Activated T-helper 1 cell treated with anti-CD3 and anti-CD28 coated beads, Interleukin-2, amount 50 U/mL, for 16 hours (primary cell): ENCODE data around the gene ZNF35.
"Not testable (repeated sequence)": the region's sequence is repeated elsewhere in the genome, so short reads cannot be mapped to it uniquely, and the experiment has no call there.

ENCODE experiments used
- DNase-seq, 2 donors: peaks; one replicate each; pipeline ENCODE4 v3.0.0-alpha.2; 2020; ENCODE audit warnings: low read depth in 1 of 2, low spot score in 1 of 2

ZNF35 gene

DNA sequence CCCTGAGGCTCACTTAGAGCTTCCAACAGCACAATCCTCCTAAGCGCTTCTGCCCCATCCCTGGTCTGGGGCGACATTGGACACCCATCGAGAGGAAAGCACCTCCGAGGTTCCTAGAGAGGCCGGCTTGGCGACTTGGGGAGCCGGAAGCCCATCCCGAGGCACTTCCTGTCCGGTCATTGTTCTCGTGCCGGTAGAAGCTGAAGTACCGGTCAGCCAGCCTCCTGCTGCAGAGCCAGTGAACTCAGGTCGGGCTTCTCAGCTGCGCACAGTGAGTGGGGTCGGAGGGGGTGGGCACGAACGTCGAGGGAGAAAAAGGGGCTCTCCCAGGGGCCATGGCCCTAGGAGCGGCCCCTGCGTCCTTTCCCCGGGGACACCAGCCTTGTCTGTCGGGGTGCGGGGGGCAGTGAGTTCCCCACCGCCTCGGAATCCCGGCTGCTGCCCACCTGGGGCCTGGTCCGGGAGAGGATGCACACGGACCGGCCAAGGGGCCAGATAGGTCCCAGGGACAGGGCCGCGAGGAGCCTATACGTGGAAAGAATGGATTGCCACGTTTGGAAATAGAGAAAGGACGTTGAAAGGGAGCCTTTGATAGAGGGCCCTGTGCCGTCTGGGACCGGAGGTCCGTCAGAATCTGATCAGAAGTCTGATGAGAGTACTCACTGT is at the start of gene ZNF35:
Gene ZNF35 (plus strand): TSS at position 169 of the 666 bp plus-strand sequence. CDS start 2,336 bp downstream, outside the sequence.
- DNase-seq = no peak

DNA sequence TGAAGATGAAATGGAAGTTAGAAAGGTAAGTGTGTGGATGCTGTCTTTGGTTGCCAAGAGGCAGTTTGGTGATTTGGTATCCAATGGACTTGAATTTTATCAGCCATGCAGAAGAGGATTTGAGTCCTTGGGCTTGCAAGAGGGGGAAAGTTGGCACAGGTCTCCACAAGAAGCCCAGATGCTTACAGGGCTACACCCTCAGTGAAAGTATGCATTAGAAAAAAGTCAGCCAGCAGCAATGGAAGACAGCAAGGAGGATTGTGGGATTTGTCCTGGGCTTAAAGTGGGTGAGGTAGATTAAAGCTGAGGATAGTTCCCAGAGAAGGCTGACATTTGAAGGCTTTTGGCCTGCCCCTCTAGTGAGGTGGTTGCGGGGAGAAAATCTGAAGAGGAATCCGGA is 46.8 kb upstream of the ZNF35 start:
- DNase-seq = no peak

DNA sequence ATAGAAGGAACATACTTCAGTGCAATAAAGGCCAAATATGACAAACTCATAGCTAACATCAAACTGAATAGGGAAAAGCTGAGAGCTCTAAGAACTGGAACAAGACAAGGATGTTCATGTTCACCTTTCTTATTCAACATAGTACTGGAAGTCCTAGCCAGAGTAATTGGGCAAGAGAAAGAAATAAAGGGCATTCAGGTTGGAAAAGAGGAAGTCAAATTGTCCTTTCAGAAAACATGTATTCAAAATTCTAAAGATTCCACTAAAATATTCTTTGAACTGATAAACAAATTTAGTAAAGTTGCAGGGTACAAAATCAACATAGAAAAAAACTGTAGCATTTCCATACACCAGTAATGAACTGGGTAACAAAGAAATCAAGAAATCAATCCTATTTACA is 35.9 kb upstream of the ZNF35 start:
- DNase-seq = no peak

DNA sequence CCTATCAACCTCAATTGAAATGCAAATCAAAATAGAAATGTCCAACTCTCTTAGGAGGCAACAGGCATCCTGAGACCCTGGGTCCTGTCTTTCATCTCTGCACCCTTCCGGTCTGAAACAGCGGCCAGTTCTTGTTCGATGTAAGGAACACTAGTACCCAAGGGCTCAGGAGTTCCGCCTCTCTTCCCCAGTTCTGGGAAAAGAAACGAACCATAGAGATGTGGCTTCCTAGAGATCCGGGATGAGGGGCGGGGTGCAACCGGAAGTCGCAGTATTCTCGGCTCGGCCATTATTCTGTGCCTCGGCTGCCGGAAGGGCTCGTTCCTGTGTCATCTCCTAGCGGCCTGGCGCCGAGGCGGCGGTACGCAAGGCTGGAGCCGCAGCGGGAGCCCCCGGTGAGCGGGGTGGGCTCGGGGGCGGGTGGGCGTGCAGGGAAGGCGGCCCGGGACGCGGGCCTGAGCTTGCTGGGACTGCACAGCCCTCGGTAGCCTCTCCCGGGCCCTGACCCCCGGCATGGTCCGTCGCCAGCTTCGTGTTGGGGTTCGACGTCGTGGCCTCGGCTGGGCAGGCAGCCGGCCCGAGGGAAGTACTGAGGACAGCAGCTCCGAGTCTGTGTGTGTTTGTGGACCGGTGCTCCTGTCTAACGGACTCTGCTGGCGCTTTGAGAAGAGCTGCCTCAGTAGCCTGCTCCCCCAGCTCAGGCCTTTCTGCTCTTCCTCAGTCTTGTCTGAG is 23.6 kb upstream of the ZNF35 start, which contains the start of gene ZNF197:
Gene ZNF197 (plus strand): TSS at position 288 of the 732 bp plus-strand sequence. CDS start 4,119 bp downstream, outside the sequence.
- peak; percentile 9 to 29 for DNase-seq

DNA sequence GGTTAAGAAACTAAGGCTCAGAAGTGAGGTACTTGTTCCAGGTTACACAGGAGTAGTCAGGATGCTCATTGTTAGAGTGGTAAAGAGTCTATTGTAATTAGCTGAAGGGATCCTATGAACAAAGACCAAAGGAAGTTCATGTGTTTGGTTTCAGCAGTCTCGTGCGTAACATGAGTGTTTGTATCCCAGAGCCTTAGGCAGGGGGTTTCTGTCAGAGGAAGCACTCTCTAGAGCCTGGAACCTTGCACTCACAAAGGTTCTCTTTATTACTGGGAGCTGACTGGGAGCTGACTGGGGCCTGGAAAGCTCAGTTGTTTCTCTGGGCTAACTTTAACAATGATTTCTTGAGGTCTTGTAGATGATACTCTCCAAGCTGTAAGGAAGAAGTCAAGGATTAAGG is 19.8 kb upstream of the ZNF35 start:
- DNase-seq = no peak

DNA sequence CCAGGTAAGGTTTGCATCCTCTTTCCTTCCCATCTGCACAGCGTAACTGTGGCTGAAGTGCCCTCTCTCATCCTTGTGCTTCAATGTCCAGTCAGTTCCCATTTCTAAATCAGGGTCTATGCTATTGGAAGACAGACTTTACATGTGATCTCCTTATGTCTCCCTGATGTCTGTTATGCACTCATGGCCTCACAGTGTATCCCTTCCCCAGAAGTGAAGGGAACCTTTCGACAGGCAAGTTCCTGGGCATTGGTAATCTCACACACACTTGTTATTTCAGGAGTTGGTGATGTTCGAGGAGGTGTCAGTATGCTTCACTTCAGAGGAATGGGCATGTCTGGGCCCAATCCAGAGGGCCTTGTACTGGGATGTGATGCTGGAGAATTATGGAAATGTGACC is 16.3 kb upstream of the ZNF35 start:
- DNase-seq = no peak

DNA sequence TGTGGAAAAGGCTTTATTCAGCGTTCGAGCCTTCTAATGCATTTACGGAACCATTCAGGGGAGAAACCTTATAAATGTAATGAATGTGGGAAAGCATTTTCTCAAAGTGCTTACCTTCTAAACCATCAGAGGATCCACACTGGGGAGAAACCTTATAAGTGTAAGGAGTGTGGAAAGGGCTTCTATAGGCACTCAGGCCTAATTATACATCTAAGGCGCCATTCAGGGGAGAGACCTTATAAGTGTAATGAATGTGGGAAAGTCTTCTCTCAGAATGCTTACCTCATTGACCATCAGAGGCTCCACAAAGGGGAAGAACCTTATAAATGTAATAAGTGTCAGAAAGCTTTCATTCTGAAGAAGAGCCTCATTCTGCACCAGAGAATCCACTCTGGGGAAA is 6.2 kb upstream of the ZNF35 start:
- DNase-seq = no peak

DNA sequence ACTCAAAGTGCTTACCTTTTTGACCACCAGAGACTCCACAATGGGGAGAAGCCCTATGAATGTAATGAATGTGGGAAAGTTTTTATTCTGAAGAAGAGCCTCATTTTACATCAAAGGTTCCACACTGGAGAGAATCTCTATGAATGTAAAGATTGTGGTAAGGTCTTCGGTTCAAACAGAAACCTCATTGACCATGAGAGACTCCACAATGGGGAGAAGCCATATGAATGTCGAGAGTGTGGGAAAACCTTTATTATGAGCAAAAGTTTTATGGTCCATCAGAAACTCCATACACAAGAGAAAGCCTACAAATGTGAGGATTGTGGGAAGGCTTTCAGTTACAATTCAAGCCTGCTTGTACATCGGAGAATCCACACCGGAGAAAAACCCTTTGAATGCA is 5.5 kb upstream of the ZNF35 start:
- no peak for DNase-seq

DNA sequence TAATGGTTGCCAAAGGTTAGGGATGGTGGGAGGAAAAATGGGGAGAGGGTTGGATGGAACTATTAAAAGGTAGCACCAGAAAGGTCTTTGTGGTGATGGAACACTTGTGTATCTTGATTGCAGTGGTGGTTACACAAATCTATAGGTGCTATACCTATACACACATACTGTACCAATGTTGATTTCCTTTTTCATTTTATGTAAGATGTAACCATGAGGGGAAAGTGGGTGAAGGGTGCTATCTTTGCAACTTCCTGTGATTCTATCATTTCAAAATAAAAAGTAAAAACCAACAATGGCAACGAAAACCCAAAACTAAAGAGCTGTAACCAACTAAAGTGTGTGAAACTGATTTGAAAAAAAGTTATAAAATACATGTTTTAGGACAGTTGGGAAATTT is 761 bp upstream of the ZNF35 start:
- no peak for DNase-seq

DNA sequence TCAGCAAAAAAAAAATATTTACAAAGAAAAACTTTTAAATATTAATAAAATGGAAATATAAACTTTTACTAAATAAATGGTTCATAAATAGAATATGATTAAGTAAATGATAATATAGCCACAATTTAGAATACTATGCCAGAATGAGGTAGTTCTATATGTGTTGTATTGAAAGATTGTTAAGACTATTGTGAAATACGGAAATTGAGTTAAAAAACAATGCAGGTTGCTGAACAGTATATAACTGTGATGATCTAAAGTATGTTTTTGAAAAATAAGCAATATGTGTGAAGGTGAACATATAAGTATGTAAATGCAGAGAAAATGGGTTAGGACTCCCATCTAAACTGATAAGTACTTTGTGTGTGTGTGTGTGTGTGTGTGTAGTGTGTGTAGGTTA is 1.2 kb downstream of the ZNF35 start:
- DNase-seq = no peak

DNA sequence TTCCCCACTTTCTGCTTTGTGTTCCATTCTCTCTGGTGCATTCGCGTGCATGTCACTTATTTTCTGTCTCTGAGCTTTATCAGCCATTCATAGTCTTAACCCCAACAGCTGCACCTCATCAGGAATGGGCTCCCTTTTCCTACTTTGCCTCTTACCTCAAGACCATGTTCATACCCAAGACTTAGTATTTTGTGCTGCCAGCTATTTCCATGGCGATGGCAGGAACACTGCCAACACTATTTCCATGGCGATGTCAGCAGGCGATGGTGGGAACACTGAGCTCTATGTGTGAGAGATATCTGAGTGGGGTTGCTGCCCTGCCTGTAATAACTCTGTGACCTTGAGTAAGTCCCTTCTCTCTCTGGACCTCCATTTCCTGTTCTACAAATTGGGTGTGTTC is 5.5 kb downstream of the ZNF35 start:
- no peak for DNase-seq

DNA sequence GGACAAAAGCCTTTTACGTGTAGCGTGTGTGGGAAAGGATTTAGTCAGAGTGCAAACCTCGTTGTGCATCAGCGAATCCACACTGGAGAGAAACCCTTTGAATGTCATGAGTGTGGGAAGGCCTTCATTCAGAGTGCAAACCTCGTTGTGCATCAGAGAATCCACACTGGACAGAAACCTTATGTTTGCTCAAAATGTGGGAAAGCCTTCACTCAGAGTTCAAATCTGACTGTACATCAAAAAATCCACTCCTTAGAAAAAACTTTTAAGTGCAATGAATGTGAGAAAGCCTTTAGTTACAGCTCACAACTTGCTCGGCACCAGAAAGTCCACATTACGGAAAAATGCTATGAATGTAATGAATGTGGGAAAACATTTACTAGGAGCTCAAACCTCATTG is 10.5 kb downstream of the ZNF35 start:
- DNase-seq = no peak

DNA sequence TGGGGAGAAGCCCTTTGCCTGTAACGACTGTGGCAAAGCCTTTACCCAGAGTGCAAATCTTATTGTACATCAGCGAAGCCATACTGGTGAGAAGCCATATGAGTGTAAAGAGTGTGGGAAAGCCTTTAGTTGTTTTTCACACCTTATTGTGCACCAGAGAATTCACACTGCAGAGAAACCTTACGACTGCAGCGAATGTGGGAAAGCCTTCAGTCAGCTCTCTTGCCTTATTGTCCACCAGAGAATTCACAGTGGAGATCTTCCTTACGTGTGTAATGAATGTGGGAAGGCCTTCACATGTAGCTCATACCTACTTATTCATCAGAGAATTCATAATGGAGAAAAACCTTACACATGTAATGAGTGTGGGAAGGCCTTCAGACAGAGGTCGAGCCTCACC is 10.9 kb downstream of the ZNF35 start:
- no peak for DNase-seq

DNA sequence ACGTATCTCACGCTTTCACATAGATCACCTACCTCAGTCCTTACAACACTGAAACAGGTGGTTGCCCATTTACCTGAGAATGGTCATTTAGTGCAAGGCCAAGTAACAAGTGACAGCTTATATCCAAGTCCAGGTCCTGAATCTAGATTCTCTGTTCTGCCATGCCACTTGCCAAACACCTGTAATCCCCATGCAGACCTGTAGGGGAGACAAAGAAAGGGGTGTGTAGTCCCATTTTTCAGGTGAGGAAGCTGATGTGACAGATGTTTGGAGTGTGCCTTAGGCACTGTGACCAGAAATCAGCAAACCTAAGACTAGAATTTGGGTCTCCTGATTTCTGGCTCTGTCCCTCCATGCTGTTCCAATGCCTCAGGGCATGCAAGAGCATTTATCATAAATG is 12.7 kb downstream of the ZNF35 start:
- DNase-seq = no peak

DNA sequence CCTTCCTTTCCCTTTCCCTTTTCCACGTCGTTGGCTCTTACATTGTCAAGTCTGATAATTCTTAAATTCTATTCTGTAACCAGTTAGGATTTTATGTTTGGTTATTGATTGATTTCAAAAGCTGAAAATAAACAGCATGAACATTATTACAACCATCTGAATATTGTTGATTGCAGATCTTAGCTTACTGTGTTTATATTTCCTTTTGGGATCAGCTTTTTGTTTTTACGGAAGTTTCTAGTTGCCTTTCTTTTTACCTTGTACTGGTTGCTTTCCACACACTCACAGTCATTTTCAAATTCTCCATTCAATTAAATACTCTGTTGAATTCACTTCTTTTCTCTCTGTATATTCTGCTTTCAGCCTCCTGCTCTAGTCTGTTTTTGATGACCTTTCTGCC is 16.6 kb downstream of the ZNF35 start:
- DNase-seq = no peak

DNA sequence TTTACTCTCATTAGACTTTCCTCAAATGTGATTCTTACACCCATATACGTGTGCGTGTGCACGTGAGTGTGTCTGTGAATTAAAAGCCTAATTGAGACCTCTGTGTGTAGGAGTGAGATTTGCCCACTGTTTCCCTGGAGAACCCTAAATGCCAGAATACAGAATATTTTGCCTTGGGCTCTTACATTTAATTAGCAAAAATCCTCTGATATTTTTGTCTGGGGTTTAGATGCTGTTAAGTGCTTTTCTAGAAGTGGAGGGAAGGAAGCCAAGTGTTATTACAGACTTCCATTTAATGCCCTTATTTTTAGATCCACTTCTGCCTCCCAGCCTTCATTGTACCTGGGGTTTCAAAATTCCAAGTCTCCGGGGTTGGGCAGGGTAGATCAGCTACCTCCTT is 17.8 kb downstream of the ZNF35 start:
- no peak for DNase-seq

DNA sequence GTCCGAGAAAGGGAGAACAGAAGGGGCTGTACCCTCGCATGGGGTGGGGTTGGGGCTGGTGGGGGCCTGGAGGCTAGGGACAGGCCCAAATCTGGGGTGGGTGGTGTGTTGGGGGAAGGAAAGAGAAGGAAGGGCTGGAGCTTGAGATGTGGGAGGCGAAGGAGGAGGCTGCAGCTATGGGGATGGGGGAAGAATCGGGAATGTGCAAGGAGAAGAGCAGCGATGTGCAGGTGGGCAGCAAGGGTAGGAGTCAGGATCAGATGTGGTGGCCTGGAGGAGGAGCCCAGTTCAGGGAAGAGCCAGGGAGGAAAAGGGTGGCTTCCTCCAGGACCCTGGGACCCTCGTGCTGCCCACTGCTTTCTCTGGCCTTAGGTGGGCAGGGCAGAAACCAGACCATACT is 21.2 kb downstream of the ZNF35 start:
- no peak for DNase-seq

DNA sequence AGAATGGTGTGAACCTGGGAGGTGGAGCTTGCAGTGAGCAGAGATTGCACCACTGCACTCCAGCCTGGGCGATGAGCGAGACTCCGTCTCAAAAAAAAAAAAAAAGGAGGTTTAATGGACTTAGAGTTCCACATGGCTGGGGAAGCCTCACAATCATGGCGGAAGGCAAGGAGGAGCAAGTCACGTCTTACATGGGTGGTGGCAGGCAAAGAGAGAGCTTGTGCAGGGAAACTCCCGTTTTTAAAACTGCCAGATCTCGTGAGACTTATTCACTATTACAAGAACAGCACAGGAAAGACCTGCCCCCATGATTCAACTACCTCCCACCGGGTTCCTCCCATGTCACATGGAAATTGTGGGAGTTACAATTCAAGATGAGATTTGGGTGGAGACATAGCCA is 24.9 kb downstream of the ZNF35 start:
- DNase-seq = not testable (repeated sequence)

DNA sequence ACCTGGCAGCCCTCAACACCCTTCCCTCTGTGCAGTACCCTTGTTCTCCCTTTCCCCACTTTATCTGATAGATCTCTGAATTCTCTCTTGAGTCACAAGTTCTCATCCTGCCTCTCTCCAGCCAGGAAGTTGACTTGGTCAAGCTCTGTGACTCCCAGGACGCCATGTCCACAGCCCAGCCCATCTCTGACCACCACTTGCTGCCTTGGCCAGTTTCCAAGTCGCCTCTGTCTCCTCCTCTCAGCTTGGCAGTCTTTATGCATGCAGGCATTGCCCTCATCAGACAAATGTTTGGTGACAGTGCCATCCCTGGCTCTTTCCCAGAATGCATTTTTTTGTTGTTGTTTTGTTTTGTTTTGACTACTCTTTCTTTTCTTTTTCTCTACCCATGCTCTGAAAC is 25.7 kb downstream of the ZNF35 start:
- DNase-seq = no peak

DNA sequence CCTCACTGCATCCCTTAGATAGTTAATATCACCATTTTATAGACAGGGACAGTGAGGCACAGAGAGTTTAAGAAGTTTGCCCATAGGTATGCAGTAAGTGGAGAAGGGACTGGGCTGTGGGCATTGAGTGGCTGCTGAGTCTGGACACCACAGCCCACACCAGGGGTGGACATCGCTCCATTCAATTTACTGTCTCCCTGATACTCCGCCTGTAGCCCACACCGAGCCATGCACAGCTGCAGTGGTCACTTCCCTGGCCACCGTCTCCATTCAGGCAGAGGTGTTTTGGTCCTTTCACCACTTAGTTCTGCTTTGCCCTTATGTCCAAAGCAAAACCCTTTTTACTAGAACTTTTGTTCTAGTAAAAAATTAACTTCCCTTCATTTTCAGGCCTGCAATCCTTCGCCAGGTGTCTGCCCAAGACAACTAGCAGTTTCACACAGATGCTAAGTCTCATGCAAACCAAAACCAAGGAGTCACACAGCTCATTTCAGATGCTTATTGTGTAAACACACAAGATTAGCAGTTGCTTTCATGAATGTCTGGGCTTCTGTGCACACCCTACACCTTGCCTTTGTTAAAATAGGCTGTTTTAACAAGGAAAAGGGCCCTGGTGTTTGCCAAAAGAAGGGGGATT is 30.1 kb downstream of the ZNF35 start:
- DNase-seq = no peak

DNA sequence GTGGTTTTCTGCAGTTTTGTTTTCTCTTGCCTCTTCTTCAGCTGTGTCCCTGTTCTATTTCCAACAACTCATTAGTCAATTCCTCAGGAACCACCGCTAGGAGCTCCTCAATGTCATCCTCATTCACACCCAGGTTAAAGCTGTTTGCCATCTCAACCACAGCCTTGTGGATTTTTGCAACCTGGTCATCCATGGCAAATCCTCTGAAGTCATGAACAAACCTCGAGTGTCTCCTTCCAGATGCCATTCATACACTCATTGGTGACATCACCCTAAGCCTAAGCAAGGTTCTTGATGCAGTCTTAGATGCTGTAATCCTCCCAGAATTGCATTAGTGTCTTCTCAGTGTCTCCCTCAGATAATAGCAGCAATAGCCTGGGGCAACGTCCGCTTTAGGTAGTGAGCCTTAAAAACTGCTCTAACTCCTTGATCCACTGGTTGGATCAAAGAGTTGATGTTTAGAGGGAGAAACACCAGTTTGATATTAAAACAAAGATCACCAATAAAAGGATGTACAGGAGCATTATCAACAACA is 32.5 kb downstream of the ZNF35 start:
- DNase-seq = no peak
